HL-60/S4 treated with phorbol 12-myristate 13-acetate at 8.2 ng/mL for 4 days and 3 days (cell line): ENCODE measurements around the gene THSD4.

Source experiments
- in situ Hi-C: fragments of 300-500 bp; cut with MboI; formaldehyde crosslinking; loops from 2 replicates; pipeline ENCODE4 v1.15.0; 2022; ENCODE audit warnings: low sequenced_read_pairs

Gene THSD4

DNA sequence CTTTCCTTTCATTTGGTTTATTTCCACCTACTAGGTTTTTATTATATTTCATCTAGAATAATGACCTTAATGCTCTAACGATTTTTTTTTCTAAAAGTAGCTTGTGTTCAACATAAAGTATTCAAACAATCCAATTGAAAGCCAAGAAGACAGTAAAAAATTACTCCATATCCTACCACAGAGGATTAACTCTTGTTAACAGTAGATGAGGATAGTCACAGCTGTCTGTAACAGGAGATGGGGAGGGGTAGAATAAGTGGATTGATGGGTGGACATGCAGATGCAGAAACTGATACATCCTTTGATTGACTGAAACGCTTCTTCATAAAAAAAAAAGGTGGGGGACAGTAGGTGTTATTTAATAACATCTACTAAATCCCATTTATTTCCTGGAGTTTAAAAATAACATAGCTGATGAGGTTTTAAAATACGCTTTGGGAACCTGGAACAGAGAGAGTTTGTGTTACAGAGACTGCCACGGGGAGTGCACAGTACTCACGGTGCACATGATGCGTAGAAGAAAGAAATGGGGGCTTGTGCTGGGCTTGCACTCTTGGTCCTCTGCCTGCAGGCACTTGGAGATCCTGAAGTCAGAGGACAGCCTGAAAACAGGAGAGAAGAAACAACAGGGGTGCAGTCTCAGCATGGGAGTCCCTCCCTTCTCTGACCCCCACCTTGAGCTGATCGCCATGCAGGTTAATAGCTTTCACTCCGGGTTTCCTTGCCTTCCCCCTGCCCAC, 226.7 kb downstream of the THSD4 start:
- in situ Hi-C loops = no loop called here

DNA sequence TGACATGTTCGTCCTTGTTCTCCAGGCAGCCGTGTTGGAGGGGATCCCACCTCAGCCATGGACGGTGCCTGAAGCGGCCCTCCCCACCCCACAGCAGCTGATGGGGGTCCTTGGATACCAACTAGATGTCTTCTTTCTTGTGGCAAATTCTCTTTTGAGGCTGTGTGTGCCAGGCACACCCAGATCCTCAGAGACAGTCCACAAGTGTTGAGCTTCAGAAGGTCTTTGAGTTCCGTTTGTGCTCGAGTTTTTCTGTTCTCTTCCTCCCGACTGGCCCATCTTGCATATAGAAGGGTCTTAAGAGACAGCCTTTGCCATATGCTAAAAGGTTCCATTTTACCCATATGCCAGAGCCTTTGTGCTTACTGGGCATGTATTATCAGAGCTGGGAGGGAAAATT, 227.4 kb downstream of the THSD4 start:
- in situ Hi-C loops = no loop called here

DNA sequence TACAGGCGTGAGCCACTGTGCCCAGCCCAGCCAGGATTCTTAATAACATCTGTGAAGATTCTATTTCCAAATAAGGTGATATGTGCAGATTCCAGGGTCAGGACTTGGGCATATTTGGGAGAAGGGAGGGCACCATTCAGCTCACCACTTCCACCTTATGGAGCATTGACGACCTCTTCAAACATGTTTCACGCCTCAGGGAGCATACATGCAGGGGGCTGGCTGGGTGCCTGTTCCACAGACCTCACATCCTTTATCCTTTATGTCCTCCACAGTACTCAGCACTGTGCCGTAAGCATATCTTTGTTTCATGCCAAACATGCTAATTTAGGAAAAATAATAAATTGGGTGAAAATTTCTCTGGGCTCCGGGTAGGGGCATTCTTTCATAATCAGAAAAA, 229.0 kb downstream of the THSD4 start:
- in situ Hi-C loops = no loop called here

DNA sequence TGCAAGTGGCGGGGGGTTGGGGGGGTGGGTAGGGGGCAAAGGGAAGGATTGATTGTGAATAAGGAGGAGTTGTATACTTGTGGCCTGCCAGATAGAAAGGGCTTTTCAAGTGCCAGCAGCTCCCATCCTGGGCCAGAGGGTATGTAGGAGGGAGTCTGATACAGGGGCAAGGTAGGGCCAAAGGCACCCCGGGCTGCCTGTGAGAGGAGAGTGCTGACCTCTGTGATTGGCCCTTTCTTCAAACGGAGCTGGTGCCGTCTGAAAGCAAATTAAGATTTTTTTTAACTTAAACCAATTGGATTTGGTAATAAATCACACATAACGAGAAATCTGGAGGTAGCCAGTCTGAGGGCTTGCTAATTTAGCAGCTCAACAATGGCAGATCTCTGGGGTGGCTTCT, 229.9 kb downstream of the THSD4 start:
- in situ Hi-C loops = no loop called here

DNA sequence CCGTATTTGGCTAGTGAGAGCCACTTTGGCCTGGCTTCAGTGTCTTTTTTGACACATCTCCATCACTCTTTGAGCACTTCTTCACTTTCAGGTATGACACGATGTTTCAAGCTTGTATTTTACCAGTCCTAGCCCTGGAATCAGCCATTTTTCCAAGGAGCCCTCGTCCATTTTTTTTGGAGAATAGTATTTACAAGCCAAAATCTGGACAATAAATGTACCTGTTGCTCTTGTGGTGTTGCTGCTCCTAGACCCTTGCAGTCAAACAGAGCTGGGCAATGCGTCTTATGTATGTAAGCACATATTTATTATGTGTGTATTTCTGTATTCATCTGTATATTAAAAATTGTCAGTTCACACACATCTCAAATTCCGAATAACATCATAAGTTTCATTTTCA, 231.2 kb downstream of the THSD4 start:
- in situ Hi-C loops = no loop called here

DNA sequence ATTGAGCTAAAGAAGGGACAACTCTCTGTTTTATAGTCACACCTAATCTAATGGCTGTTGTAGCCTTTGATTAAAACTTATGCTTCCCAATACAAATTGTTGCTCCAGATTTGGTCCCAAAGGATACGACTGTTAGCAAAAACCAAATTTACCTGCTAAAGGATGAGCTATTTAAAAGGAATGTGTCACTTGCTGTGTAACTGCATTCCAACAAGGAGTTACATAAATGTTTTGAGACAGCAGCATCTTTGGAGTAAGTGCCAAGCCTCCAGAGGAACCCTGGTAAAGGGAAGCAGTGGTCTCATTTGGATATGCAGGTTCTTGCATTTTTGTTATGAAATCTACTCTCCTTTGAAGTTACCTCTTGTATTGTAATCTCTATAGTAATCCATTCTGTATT, 233.3 kb downstream of the THSD4 start:
- in situ Hi-C loops = no loop called here

DNA sequence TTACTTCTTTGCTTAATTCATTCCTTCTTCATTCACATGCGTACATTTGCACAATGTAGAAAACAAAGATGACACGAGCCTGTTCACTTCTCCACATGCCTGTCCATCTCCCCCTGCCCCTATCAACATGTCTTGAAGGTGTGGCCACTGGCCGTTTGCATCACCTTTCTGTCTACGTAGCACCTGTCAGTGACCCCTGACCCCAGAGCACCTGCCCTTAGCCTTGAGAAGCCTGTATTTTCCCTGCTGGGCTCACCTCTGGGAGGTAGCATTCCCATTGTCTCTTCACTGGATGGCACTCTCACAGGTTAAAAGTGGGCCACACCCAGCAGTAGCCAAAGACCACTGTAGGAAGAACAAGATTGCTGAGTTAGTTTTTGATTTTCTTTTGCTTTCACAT, 234.1 kb downstream of the THSD4 start:
- in situ Hi-C loops = no loop called here

DNA sequence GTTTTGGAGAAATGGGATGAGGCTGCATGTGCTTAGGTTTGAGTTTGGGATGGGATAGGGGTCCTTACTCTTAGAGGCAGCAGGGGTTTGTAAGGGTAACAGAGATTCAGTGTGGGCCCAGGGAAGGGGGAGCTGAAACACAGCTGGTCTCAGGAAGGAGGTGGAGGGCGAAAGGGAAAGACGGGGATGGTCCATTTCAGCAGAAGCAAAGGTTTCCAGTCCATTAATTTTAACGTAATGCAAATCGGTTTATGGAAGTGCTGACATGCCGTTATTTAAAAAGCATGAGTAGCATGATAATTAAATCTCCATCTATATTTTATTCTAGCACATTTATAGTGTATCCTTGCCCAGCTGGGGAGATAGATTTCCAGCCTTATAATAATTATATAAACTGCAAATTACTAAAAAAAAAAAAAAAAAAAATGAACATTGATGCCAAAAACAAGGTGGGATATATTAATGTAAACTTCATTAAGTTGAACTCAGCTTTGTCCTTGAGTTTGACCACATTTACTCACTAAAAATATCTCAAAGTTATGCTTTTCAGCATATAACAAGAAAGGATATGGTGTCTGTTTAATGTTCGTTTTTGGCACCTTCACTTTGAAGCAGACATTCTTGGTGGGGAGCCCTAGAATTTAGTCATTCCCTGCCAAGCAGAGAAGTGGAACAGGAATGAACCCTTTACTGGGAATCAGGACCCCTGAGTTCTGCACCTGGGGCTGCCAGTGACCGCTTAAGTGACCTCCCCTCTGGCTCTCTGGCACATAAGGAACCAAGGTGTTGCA, 234.7 kb downstream of the THSD4 start:
- in situ Hi-C loops = no loop called here

DNA sequence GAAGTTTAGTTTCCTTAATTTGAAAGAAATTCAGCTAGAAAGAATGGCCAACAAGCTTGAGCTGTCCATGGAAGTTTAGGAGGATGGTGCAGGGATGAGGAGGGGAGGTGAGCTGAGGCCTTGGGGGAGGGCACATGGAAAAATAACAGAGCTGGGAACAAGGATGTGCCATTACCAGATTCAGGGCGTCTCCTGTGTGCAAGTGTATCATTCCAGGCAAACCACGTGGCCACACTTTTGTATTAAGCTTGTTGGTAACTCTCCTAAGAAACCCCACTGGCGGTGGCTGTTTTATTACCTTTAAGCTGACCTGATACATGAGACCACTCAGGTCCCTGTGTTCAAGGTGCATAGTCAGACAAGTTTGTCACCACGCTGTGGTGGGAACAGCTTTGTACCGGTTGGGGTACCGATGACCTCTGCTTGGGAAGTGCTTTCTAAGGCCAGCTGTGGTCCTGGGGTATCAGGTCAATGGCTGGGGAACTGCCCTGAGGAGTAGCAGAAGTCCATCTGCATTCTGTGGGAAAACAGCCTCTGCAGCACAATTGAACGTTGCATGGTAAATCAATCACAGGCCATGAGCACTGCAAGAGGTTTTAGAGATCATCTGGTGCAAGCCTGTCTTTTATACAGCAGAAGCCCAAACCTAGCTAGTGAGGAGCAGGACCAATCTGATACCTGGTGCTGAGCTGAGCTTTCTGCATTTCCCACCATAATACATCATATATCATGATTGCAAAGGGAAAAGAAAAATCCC, 235.5 kb downstream of the THSD4 start:
- in situ Hi-C loops = no loop called here

DNA sequence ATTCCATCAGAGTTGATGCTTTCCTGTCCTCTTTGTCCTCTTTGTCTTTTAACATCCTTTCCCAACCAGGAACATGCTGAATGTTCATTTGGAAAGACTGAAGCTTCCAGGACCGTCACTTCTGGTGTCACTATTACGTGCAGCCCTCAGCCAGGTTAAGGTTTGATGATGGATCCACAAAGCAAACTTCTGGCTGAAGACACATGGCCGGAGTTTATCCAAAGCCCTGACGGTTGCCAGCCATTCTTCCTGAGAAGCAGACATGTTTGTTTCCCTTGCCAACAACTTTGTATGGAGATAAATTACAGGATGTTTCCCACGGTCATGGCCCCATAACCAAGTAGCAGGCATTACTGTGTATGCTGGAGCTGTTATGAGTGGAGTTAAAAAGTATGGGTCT, 236.9 kb downstream of the THSD4 start:
- in situ Hi-C loops = no loop called here

DNA sequence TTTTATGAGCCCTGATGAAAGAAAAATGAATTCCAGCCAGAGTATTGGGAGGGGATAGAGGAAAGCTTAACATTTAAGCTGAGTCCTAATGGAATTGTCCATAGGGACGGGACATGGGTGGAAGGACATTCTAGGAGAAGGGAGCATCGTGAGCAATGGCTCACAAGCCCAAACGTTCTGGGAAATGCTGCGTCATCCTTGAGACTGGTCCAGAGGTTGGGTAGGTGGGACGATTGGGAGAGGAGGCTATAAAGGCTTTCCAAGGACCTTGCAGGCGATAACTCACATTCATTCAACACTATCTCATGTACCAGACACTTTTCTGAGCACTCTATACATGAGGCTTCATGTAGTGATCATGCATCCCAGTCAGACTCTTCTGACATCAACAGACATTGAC, 237.5 kb downstream of the THSD4 start:
- in situ Hi-C loops = no loop called here

DNA sequence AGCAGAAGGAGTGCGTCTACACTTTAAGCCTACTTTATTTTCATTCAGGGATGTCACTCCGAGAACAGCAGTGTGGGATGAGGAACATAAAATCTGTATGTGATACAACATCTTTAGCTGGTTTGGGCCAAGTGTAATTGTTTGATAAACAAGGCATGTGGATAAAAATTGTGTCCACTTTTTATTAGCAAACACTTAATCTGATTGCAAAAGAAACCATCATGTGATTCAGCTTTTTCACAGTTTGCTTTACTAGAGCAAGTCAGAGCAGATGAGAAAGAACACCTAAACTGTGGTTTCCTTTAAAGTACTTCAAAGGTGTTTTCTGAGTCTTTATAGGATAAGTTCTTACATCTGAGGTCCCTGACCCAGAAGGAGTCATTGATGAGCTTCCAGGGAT, 237.9 kb downstream of the THSD4 start:
- in situ Hi-C loops = no loop called here

DNA sequence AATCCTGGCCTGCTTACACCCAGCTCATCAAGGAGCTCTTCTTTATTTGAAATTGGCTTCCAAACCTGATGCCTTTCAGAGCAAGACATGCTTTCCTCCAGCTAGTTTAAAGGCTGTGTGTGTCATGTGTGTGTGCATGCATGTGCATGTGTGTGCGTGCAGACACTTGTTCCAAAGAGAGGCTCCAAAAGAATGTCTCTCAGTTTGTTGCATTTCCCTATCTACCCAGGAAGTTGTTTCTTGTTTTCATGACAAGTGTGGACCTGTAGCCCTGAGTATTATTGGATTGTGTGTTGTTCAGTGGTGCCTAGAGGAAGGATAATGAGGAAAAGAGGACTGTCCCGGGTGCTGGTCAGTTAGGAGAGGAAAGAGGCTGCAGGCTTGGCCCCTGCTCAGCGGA, 240.0 kb downstream of the THSD4 start:
- in situ Hi-C loops = no loop called here

DNA sequence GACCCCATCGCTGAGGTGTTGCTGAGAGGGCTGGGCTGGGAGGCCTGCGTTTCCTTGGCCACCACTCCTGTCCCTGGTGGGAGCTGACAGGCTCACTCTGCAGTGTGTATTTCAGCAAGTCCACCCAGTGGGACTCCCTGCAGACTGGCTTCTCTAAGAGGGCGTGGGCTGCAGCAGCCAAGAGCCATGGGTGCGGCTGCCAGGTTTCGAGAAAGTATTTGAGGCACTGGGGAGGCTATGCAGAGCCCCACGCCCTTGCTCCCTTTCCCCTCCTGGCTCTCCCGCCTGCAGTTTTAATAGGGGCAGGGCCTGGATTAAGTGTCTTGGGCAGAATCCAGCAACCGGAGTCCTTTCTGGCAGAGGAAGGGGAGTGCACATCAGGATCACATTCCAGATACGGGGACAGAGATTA, 242.1 kb downstream of the THSD4 start:
- in situ Hi-C loops = no loop called here

DNA sequence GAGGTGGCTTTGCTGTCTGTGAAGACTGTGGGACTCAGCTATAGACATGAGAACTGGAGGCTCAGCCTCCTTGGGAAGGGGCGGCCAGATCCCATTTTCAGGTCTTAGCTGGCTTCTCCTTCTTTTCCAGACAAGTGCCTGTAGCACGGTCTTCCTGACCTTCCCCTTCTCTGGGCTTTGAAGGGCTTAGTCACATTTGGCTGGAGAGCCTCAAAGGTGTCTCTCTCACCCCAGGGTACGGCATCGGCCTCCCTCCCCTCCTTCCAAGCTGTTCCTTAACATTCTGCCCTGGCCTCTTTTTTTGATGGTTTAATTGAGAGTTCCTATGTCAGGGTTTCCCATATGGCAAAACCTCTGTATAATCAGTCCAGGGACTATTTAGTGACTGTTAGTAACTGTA, 242.7 kb downstream of the THSD4 start:
- in situ Hi-C loops = no loop called here

DNA sequence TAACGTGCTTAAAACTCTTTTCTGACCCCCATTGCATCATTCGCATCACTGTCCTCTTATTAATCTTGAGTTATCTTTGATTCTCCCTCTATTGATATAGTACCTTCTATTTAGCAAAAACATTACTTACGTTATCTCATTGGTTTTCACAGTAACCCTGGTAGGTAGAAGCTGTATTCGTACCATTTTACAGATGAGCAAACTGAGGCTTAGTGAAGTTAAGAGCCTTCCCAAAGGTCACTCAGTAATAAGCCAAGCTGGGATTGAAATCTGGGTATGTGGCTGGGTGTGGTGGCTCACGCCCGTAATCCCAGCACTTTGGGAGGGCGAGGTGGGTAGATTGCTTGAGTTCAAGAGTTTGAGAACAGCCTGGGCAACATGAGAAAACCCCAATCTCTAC, 244.0 kb downstream of the THSD4 start:
- in situ Hi-C loops = no loop called here

DNA sequence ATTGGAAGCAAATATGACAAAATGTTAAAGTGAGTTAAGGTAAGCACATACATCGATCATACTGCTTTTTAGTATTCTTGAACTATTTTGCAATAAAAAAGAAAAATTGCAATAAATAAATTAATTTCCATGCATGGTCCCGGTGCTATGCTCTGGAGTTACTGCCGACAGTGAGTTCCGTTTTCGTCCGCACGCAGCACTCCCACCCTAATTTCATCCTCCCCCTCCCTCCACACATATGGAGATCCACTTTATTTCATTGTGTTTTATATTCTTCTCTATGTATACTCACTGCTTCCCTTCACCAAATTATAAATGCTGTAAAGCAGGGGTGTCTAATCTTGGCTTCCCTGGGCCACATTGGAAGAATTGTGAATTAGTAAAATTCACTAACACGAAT, 247.3 kb downstream of the THSD4 start:
- in situ Hi-C loops = no loop called here

DNA sequence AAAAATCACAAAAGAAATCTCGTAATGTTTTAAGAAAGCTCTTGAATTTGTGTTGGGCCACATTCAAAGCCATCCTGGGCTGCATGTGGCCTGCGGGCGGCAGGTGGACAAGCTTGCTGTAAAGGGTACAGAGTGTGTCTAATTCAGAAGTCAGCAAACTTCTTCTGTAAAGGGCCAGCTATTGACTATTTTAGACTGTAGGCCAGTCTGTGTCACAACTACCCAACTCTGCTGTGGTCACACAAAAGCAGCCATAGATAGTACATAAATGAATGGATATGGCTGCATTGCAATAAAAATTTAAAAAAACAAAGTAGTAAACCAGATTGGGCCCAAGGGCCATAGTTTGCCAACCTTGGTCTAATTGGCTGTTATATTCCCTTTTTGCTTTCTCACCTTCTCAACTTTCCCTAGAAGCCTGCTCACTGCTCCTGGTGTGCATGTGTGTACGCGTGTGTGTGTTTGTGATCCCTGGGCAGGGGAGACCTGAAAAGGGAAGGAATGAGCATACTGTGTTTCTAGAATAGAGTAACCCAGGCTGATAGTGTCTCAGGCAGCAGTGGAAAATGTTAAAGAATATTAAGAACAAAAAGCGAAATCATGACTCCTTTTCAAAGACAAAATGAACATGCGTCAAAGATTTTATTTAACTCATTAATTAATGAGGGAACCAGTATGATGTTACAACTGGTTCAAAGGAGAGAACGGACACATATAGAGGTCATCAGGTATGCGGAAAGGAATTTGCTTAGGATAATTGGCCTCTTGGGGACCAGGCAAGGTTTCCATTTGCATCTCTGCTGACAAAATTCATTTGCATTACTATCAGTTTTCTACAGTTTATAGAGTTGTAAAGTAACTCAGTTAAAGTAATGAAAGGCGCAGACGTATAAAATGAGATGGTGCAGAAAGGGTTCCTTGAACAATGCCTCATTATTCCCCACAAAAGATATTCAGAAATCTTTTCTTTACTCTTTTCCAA, 248.0 kb downstream of the THSD4 start:
- in situ Hi-C loops = no loop called here

DNA sequence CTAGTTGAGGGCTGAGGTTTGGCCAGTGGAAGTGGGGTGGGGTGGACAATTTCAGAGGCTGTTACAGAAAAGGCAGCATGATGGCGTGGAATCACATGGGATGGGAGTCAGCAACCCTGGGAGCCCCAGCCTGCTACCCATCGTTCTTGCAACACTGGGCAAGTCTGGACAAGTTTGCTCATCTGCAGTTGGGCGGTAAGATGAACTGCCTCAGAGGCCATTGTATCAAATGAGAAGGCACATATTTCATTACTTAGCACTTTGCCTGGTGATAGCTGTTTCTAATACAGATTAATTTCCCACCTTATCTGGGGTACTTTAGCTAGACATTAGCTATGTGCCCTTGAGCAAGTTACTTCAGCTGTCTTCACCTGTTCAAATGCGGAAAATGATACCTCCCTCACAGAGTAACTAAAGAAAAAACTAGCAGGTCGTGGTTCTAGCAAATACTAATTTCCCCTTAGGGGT, 248.9 kb downstream of the THSD4 start:
- in situ Hi-C loops = no loop called here

DNA sequence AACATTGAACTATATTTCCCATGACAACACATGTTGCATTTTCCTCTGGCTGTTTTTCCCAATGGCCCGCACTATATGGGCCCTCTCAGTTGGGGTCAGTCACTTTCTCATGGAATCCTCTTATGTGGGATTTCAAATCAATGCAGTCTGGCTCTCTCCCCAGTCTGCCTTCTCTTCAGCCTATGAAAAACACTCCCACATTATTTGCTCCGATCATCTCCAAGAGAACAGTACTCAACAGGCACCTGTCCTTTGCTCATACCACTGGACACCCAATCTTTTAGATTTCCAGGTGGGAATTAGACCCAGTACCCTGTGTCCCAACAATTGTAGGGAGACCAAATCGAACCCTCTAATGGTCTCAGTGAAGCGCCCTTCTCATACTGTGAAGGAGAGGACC, 251.3 kb downstream of the THSD4 start:
- in situ Hi-C loops = no loop called here

DNA sequence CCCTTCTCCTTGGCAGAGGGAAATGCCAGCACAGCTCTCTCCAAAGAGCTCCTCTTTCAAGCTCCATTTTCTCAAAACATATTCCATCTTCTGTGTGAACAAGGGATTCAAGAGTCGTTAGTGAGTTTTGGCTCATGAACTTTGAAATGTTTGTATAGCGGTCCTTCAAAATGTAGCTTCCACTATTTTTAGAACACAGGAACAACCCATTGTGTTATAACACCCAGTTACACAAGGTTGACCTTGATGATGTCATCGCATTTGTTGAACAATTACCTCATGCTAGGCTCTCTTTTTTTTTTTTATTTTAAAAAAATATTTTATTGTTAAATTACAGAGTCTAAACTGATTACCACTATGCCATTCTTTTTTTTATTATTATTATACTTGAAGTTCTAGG, 251.7 kb downstream of the THSD4 start:
- in situ Hi-C loops = no loop called here
